Neuronal stem cell (in vitro differentiated cells): Measurements from ENCODE around the gene HOXC12.

Source experiments
- DNase-seq: peaks from one replicate; pipeline ENCODE4 v3.0.0-alpha.2; 2013; ENCODE audit warnings: low spot score
- H2AFZ ChIP-seq: one replicate; pipeline ENCODE4 v1.6.1; 2013; ENCODE audit warnings: mild to moderate bottlenecking, low read length, inconsistent platforms
- H2AK5ac ChIP-seq: 2 replicates; pipeline ENCODE4 v1.6.1; 2013; ENCODE audit warnings: low read depth, mild to moderate bottlenecking, inconsistent platforms, low read length, moderate library complexity, mixed read lengths
- H2BK120ac ChIP-seq: 2 replicates; pipeline ENCODE4 v1.6.1; 2013; ENCODE audit warnings: low read depth, mild to moderate bottlenecking, inconsistent platforms, low read length, moderate library complexity, mixed read lengths
- H2BK12ac ChIP-seq: one replicate; pipeline ENCODE4 v1.6.1; 2013; ENCODE audit warnings: low read length, inconsistent platforms
- H2BK15ac ChIP-seq: 2 replicates; pipeline ENCODE4 v1.6.1; 2013; ENCODE audit warnings: mild to moderate bottlenecking, low read length, inconsistent platforms, mixed read lengths
- H2BK5ac ChIP-seq: one replicate; pipeline ENCODE4 v1.6.1; 2013; ENCODE audit warnings: inconsistent platforms, mild to moderate bottlenecking, low read length, moderate library complexity
- H3K14ac ChIP-seq: one replicate; pipeline ENCODE4 v1.6.1; 2013; ENCODE audit warnings: low read length, inconsistent platforms
- H3K18ac ChIP-seq: 2 replicates; pipeline ENCODE4 v1.6.1; 2013; ENCODE audit warnings: low read length, inconsistent platforms
- H3K23ac ChIP-seq: 2 replicates; pipeline ENCODE4 v1.6.1; 2013; ENCODE audit warnings: low read depth, mild to moderate bottlenecking, mixed read lengths, low read length, inconsistent platforms; ENCODE audit not compliant: poor library complexity
- H3K27ac ChIP-seq: replicated peaks from 3 replicates; pipeline ENCODE4 v1.5.1; 2013; ENCODE audit warnings: low read length, inconsistent platforms
- H3K27me3 ChIP-seq, 3 experiments: 2 replicates each; pipeline ENCODE4 v1.6.1; 2013; ENCODE audit warnings: low read length in 3 of 3, mild to moderate bottlenecking in 2 of 3, inconsistent platforms in 1 of 3, low read depth in 1 of 3, mixed read lengths in 1 of 3, moderate library complexity in 1 of 3; ENCODE audit not compliant: control insufficient read depth in 3 of 3, insufficient read depth in 3 of 3
- H3K36me3 ChIP-seq, 2 donors: replicated peaks in 1 of 2; 2 replicates each; pipeline ENCODE4 v1.6.1; 2013; ENCODE audit warnings: low read length in 2 of 2; ENCODE audit not compliant: control insufficient read depth in 2 of 2, insufficient read depth in 2 of 2
- H3K4ac ChIP-seq: 2 replicates; pipeline ENCODE4 v1.6.1; 2013; ENCODE audit warnings: inconsistent platforms, mild to moderate bottlenecking, low read length, moderate library complexity
- H3K4me1 ChIP-seq, 2 donors: 1 replicate in 1 of 2; 2 replicates in 1 of 2; pipeline ENCODE4 v1.6.1; 2013; ENCODE audit warnings: low read length in 2 of 2, low read depth in 1 of 2; ENCODE audit not compliant: control insufficient read depth in 2 of 2, insufficient read depth in 1 of 2
- H3K4me2 ChIP-seq: one replicate; pipeline ENCODE4 v1.6.1; 2013; ENCODE audit warnings: mild to moderate bottlenecking, low read length, inconsistent platforms; ENCODE audit not compliant: insufficient read depth, poor library complexity, severe bottlenecking
- H3K4me3 ChIP-seq, 2 donors: 2 replicates each; pipeline ENCODE4 v1.5.1; 2013; ENCODE audit warnings: low read length in 2 of 2, mild to moderate bottlenecking in 2 of 2, inconsistent platforms in 1 of 2, moderate library complexity in 1 of 2
- H3K79me1 ChIP-seq: one replicate; pipeline ENCODE4 v1.6.1; 2013; ENCODE audit warnings: low read depth, mild to moderate bottlenecking, inconsistent platforms, low read length, moderate library complexity
- H3K9ac ChIP-seq: one replicate; pipeline ENCODE4 v1.6.1; 2013; ENCODE audit warnings: mild to moderate bottlenecking, low read depth, low read length, inconsistent platforms; ENCODE audit not compliant: poor library complexity
- H3K9me3 ChIP-seq, 2 donors: replicated peaks in 1 of 2; 2 replicates each; pipeline versions ENCODE3 to v1.6.1; 2013; ENCODE audit warnings: low read length in 2 of 2, mild to moderate bottlenecking in 2 of 2, inconsistent platforms in 1 of 2, low read depth in 1 of 2, mixed read lengths in 1 of 2, moderate library complexity in 1 of 2; ENCODE audit not compliant: control insufficient read depth in 2 of 2, insufficient read depth in 1 of 2
- H4K8ac ChIP-seq: one replicate; pipeline ENCODE4 v1.6.1; 2013; ENCODE audit warnings: low read depth, mild to moderate bottlenecking, inconsistent platforms, low read length, moderate library complexity
- H4K91ac ChIP-seq: one replicate; pipeline ENCODE4 v1.6.1; 2013; ENCODE audit warnings: low read length, low read depth, mild to moderate bottlenecking, inconsistent platforms; ENCODE audit not compliant: poor library complexity
- WGBS, 2 donors: extraction: QIAGEN DNeasy Blood & Tissue Kit; methylation state at CpG; one replicate each; pipeline ENCODE4 v1.1.7; 2013; ENCODE audit warnings: missing lambda C conversion rate in 2 of 2, mixed read lengths in 1 of 2; ENCODE audit not compliant: insufficient read length in 2 of 2, insufficient replicate concordance in 1 of 2; ENCODE audit errors: extremely low coverage in 2 of 2; 5-methylcytosine and 5-hydroxymethylcytosine counted together

Gene HOXC12

GRCh38 chr12:53976172-53976822 lies 21.6 kb downstream of the HOXC12 start:
- no peak overlapping the region for H2AK5ac ChIP-seq
- peaks cover 53 to 99% (median 97%) of the 10 kb centered on the region in 3 experiments for H3K27me3 ChIP-seq
- no CpG with 5 or more reads among the region's 21 CpGs for WGBS, 2 donors
- no peak overlapping the region for H2BK15ac ChIP-seq
- H3K36me3 ChIP-seq = no peaks in the 10 kb centered on the region
- H2BK12ac ChIP-seq = no peak overlapping the region
- no peak overlapping the region for H4K8ac ChIP-seq
- H3K27ac ChIP-seq = no peak overlapping the region
- H3K4ac ChIP-seq = no peak overlapping the region
- H3K18ac ChIP-seq = no peak overlapping the region
- H3K4me2 ChIP-seq = no peak overlapping the region
- no peak overlapping the region for H2BK5ac ChIP-seq
- no peak overlapping the region for H3K9ac ChIP-seq
- no peak overlapping the region for H4K91ac ChIP-seq
- no peaks in the 10 kb centered on the region for H3K79me1 ChIP-seq
- H3K9me3 ChIP-seq = peaks cover 0 to 15% of the 10 kb centered on the region in 2 donors
- peak overlapping the region; percentile 46 for H3K23ac ChIP-seq
- H3K4me1 ChIP-seq = no peaks in the 10 kb centered on the region
- H2AFZ ChIP-seq = no peak overlapping the region
- no peak overlapping the region for H3K14ac ChIP-seq
- no peak for DNase-seq
- H2BK120ac ChIP-seq = no peak overlapping the region
- no peak overlapping the region for H3K4me3 ChIP-seq

GRCh38 chr12:53976823-53977595 lies 22.3 kb downstream of the HOXC12 start:
- no peak overlapping the region for H2AK5ac ChIP-seq
- no peak overlapping the region for H3K23ac ChIP-seq
- H2BK12ac ChIP-seq = no peak overlapping the region
- no peak overlapping the region for H3K9ac ChIP-seq
- no peak overlapping the region for H3K27ac ChIP-seq
- H3K4me2 ChIP-seq = no peak overlapping the region
- H4K91ac ChIP-seq = no peak overlapping the region
- H3K4me1 ChIP-seq = no peaks in the 10 kb centered on the region
- H2BK15ac ChIP-seq = no peak overlapping the region
- no peak overlapping the region for H3K18ac ChIP-seq
- H2AFZ ChIP-seq = no peak overlapping the region
- H3K79me1 ChIP-seq = no peaks in the 10 kb centered on the region
- no peak overlapping the region for H3K4ac ChIP-seq
- no CpG with 5 or more reads among the region's 9 CpGs for WGBS, 2 donors
- H3K14ac ChIP-seq = no peak overlapping the region
- no peak overlapping the region for H2BK5ac ChIP-seq
- no peak overlapping the region for H2BK120ac ChIP-seq
- H3K4me3 ChIP-seq = no peak overlapping the region
- no peaks in the 10 kb centered on the region for H3K36me3 ChIP-seq
- H3K9me3 ChIP-seq = peaks cover 0 to 18% of the 10 kb centered on the region in 2 donors
- DNase-seq = no peak
- no peak overlapping the region for H4K8ac ChIP-seq
- peaks cover 53 to 99% (median 97%) of the 10 kb centered on the region in 3 experiments for H3K27me3 ChIP-seq

GRCh38 chr12:53977596-53978445 lies 23.1 kb downstream of the HOXC12 start:
- WGBS, 2 donors = no CpG with 5 or more reads among the region's 11 CpGs
- no peaks in the 10 kb centered on the region for H3K4me1 ChIP-seq

More at GRCh38 chr12:53977596-53978445, 23.1 kb downstream of the HOXC12 start:
- Histone ChIP-seq H3K4me3 (no peak overlapping the region), H3K14ac (no peak overlapping the region), H2AFZ (no peak overlapping the region), H2BK15ac (no peak overlapping the region), H2BK5ac (no peak overlapping the region), H2BK12ac (no peak overlapping the region), H3K27me3 (peaks cover 58 to 99% (median 97%) of the 10 kb centered on the region in 3 experiments), H3K4me2 (no peak overlapping the region), H3K27ac (no peak overlapping the region), H2BK120ac (no peak overlapping the region), H4K8ac (no peak overlapping the region), H3K4ac (no peak overlapping the region), H3K36me3 (no peaks in the 10 kb centered on the region), H3K79me1 (no peaks in the 10 kb centered on the region), H3K18ac (no peak overlapping the region), H3K23ac (no peak overlapping the region), H4K91ac (no peak overlapping the region), H3K9me3 (peaks cover 0 to 17% of the 10 kb centered on the region in 2 donors), H3K9ac (no peak overlapping the region), H2AK5ac (no peak overlapping the region)
- DNase-seq = no peak
